HepG2 (cell line): Measurements from ENCODE around the gene INTS2. TPM values are rescaled to one million over a fixed set of nuclear protein-coding genes. Genes with fewer than 3 reads are reported as not detected.

ENCODE experiments used
- ATAC-seq: fragments of 200-7000 bp; cut with Tn5 transposase; 3 replicates; pipeline ENCODE4 v1.9.1; 2020; ENCODE audit warnings: mild to moderate bottlenecking, moderate library complexity
- BruUV-seq: library from RNA; stranded (reverse); fragments of 400-500 nt; replicated peaks from 2 replicates; lab custom pipeline; 2021; lab: Mats Ljungman, UMichigan
- CTCF ChIA-PET: fragments of 300-600 bp; formaldehyde crosslinking; extraction: SDS; loops from one replicate; lab custom pipeline; 2021; ENCODE audit warnings: low total read pairs, inconsistent platforms, low intra/inter-chr PET ratio; lab: Yijun Ruan, JAX
- POLR2A ChIA-PET: fragments of 350-600 bp; sonication (Branson Sonifier 250); formaldehyde crosslinking; loops from one replicate; lab custom pipeline; 2020; ENCODE audit warnings: antibody characterized with exemption, inconsistent platforms; lab: Yijun Ruan, JAX
- DNase-seq: peaks from one replicate; pipeline ENCODE4 v3.0.0-alpha.2; 2015; ENCODE audit warnings: low spot score
- FAIRE-seq: peaks from 3 replicates; lab custom pipeline; 2011; peaks lifted over from hg19 to GRCh38; lab: Jason Lieb, UNC
- H2AFZ ChIP-seq: one replicate; pipeline ENCODE4 v1.6.1; 2011; ENCODE audit warnings: low read length, inconsistent platforms
- H3K27ac ChIP-seq: fragments of 300-600 bp; 3 replicates; pipeline ENCODE4 v1.8.0; 2011; ENCODE audit warnings: mixed run types, mild to moderate bottlenecking, mixed read lengths, low read length, inconsistent platforms; ENCODE audit not compliant: insufficient read depth; ENCODE audit errors: extremely low read length
- H3K27me3 ChIP-seq, 2 experiments: fragments of 200-600 bp in 1 of 2; 2 replicates in 1 of 2; 3 replicates in 1 of 2; pipeline versions ENCODE4 v1.6.0 to v1.8.0; 2011; ENCODE audit warnings: low read length in 2 of 2, mild to moderate bottlenecking in 2 of 2, moderate library complexity in 2 of 2, inconsistent platforms in 1 of 2; ENCODE audit not compliant: insufficient read depth in 2 of 2, control insufficient read depth in 1 of 2
- H3K36me3 ChIP-seq, 2 experiments: fragments of 200-600 bp in 1 of 2; replicated peaks in 1 of 2; 2 replicates in 1 of 2; 3 replicates in 1 of 2; pipeline versions ENCODE4 v1.5.1 to v1.8.0; 2011; ENCODE audit warnings: low read length in 2 of 2, inconsistent platforms in 1 of 2; ENCODE audit not compliant: insufficient read depth in 2 of 2, control insufficient read depth in 1 of 2
- H3K4me1 ChIP-seq: 2 replicates; pipeline ENCODE4 v1.5.1; 2012; ENCODE audit warnings: low read length, inconsistent platforms; ENCODE audit not compliant: insufficient read depth
- H3K4me2 ChIP-seq: 2 replicates; pipeline ENCODE4 v1.6.0; 2011; ENCODE audit warnings: low read depth, low read length, inconsistent platforms
- H3K4me3 ChIP-seq, 3 experiments: fragments of 200-600 bp in 1 of 3; sonication (generic), shearing (Covaris generic) in 1 of 3; replicated peaks in 1 of 3; 2 replicates each; pipeline ENCODE4 v1.5.1; 2011 to 2016; ENCODE audit warnings: low read length in 3 of 3, inconsistent platforms in 2 of 3, low read depth in 2 of 3, mild to moderate bottlenecking in 2 of 3, control low read depth in 1 of 3, mixed read lengths in 1 of 3; ENCODE audit not compliant: insufficient read depth in 1 of 3
- H3K79me2 ChIP-seq: one replicate; pipeline ENCODE4 v1.6.1; 2011; ENCODE audit warnings: low read length, inconsistent platforms; ENCODE audit not compliant: insufficient read depth
- H3K9ac ChIP-seq: 2 replicates; pipeline ENCODE4 v1.6.0; 2011; ENCODE audit warnings: mild to moderate bottlenecking, low read depth, low read length, inconsistent platforms; ENCODE audit not compliant: insufficient read depth
- H3K9me3 ChIP-seq: 2 replicates; pipeline ENCODE4 v1.5.1; 2012; ENCODE audit warnings: mild to moderate bottlenecking, low read length
- H4K20me1 ChIP-seq: 2 replicates; pipeline ENCODE4 v1.6.0; 2011; ENCODE audit warnings: inconsistent platforms, mild to moderate bottlenecking, low read length, moderate library complexity; ENCODE audit not compliant: insufficient read depth
- ATAD3A ChIP-seq: sonication (generic); formaldehyde crosslinking; IDR thresholded peaks from 2 replicates; pipeline ENCODE4 v1.4.0; 2020; ENCODE audit warnings: missing genetic modification reagents
- CHD4 ChIP-seq: fragments of 200-600 bp; sonication (generic); IDR thresholded peaks from 2 replicates; pipeline ENCODE4 v1.7.0; 2017; ENCODE audit warnings: mild to moderate bottlenecking, low read length, borderline replicate concordance
- ELF1 ChIP-seq: sonication (generic); formaldehyde crosslinking; IDR thresholded peaks from 2 replicates; pipeline ENCODE4 v1.4.0; 2020; ENCODE audit warnings: missing genetic modification reagents
- KAT8 ChIP-seq: IDR thresholded peaks from 2 replicates; pipeline ENCODE4 v1.6.1; 2016; ENCODE audit warnings: missing genetic modification reagents, missing compliant biosample characterization
- PLSCR1 ChIP-seq: sonication (generic); formaldehyde crosslinking; IDR thresholded peaks from 2 replicates; pipeline ENCODE4 v1.5.0; 2020; ENCODE audit warnings: missing genetic modification reagents, mild to moderate bottlenecking, borderline replicate concordance
- RBFOX2 ChIP-seq: fragments of 200-400 bp; formaldehyde crosslinking; IDR thresholded peaks from 2 replicates; pipeline ENCODE4 v1.6.1; 2017; ENCODE audit warnings: low read depth, mild to moderate bottlenecking, low read length
- RBM39 ChIP-seq: fragments of 200-400 bp; formaldehyde crosslinking; IDR thresholded peaks from one replicate; pipeline ENCODE4 v1.6.1; 2018; ENCODE audit warnings: antibody characterized with exemption, mild to moderate bottlenecking, low read depth, low read length; ENCODE audit not compliant: poor library complexity, severe bottlenecking
- ZNF232 ChIP-seq: sonication (generic); formaldehyde crosslinking; IDR thresholded peaks from 2 replicates; pipeline ENCODE4 v1.4.0; 2020; ENCODE audit warnings: missing genetic modification reagents, borderline replicate concordance
- ZNF263 ChIP-seq: sonication (generic); formaldehyde crosslinking; IDR thresholded peaks from 2 replicates; pipeline ENCODE4 v1.4.0; 2020; ENCODE audit warnings: missing genetic modification reagents
- ZNF333 ChIP-seq: sonication (generic); formaldehyde crosslinking; IDR thresholded peaks from 2 replicates; pipeline ENCODE4 v1.4.0; 2020; ENCODE audit warnings: mild to moderate bottlenecking, missing genetic modification reagents, borderline replicate concordance
- ZNF431 ChIP-seq: sonication (generic); formaldehyde crosslinking; IDR thresholded peaks from 2 replicates; pipeline ENCODE4 v1.9.0; 2022; ENCODE audit warnings: missing genetic modification reagents, low read depth, mild to moderate bottlenecking, borderline replicate concordance
- ZNF577 ChIP-seq: sonication (generic); formaldehyde crosslinking; IDR thresholded peaks from 2 replicates; pipeline ENCODE4 v1.4.0; 2020; ENCODE audit warnings: mild to moderate bottlenecking, low read depth, missing genetic modification reagents, borderline replicate concordance
- ZNF75D ChIP-seq: sonication (generic); formaldehyde crosslinking; IDR thresholded peaks from 2 replicates; pipeline ENCODE4 v1.8.1; 2023; ENCODE audit warnings: missing genetic modification reagents, mild to moderate bottlenecking, borderline replicate concordance
- WGBS: methylation state at CpG from one replicate; pipeline ENCODE4 v1.1.6; 2017; ENCODE audit warnings: low lambda C conversion rate; 5-methylcytosine and 5-hydroxymethylcytosine counted together
- in situ Hi-C: cut with HindIII; loops from 2 replicates; pipeline ENCODE4 v1.10.0; 2017; ENCODE audit warnings: low pct_unique_long_range_greater_than_20kb; ENCODE audit not compliant: extremely low pct_ligation_motif_present
- intact Hi-C: fragments of 100-400 bp; cut with micrococcal nuclease; formaldehyde crosslinking; loops from one replicate; pipeline ENCODE4 v1.10.0; 2022; ENCODE audit not compliant: unreplicated experiment
- polyA plus RNA-seq, 8 experiments: library from polyadenylated mRNA; depleted of rRNA in 3 of 8; stranded (reverse) in 7 of 8; unstranded in 1 of 8; fragments of >200 nt; fragmentation: Illumina TruSeq in 4 of 8; extraction: Trizol in 4 of 8; gene quantifications; 2 replicates each; pipeline versions ENCODE4 v1.2.1 to v1.2.3, GENCODE V29; 2011 to 2016; ENCODE audit warnings: low read depth in 4 of 8, missing spikeins in 1 of 8, mixed read lengths in 1 of 8; ENCODE audit not compliant: insufficient read depth in 1 of 8
- total RNA-seq, 5 experiments: library from RNA; depleted of rRNA; stranded (reverse); fragments of >200 nt; fragmentation: Illumina TruSeq; extraction: Trizol; gene quantifications; 2 replicates each; pipeline ENCODE4 v1.2.3, GENCODE V29; 2016; ENCODE audit warnings: low read depth in 1 of 5
- TF ChIP-seq, protein P1 (sequence below): sonication (generic); formaldehyde crosslinking; IDR thresholded peaks from 2 replicates; pipeline ENCODE4 v1.5.1; 2020; ENCODE audit warnings: missing genetic modification reagents, mild to moderate bottlenecking, borderline replicate concordance
- TF ChIP-seq, protein P2 (sequence below): sonication (generic); formaldehyde crosslinking; conservative IDR thresholded peaks from 2 replicates; pipeline ENCODE4 v1.4.0; 2020; ENCODE audit warnings: missing genetic modification reagents

Gene INTS2
- total and polyA plus RNA-seq, 2 of the 13 experiments (the other 11 are each of a cell fraction or from before 2014, with no cell fraction given): 20.5 to 30.2 TPM

- ChIA-PET POLR2A (no interaction called here), CTCF (no interaction called here)
- Histone ChIP-seq H3K79me2 (no peaks in the 10 kb centered on the region), H3K27ac (no peak overlapping the region), H3K4me3 (no peak overlapping the region), H3K9me3 (no peaks in the 10 kb centered on the region), H3K36me3 (peaks cover 6 to 13% of the 10 kb centered on the region in 2 experiments; a peak in 4 of 5 replicates), H3K4me1 (no peaks in the 10 kb centered on the region), H3K4me2 (no peak overlapping the region), H3K27me3 (no peaks in the 10 kb centered on the region), H2AFZ (no peak overlapping the region), H4K20me1 (no peaks in the 10 kb centered on the region), H3K9ac (no peak overlapping the region)
- no peak for FAIRE-seq
- no TSS peak for BruUV-seq
- WGBS: 100% methylated on average over 1 of the region's 1 CpG
- TF ChIP-seq ATAD3A (CRISPR knock-in tag): no peak
- TF ChIP-seq ZNF333 (CRISPR knock-in tag): no peak
- TF ChIP-seq PLSCR1 (CRISPR knock-in tag): no peak
- no peak for TF ChIP-seq CHD4
- no peak for TF ChIP-seq RBFOX2
- no peak for TF ChIP-seq ZNF577 (CRISPR knock-in tag)
- TF ChIP-seq ZNF232 (CRISPR knock-in tag): no peak
- TF ChIP-seq, protein P1, sequence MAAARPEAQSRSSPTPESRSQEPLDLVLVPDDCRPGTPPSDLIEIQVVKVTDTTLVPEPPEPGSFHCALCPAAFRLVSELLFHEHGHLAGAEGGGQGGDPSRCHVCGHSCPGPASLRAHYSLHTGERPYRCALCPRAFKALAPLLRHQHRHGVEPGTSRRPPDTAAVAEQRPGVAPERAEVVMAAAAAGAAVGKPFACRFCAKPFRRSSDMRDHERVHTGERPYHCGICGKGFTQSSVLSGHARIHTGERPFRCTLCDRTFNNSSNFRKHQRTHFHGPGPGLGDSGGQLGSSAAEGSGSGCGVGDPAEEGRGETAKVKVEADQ (CRISPR knock-in tag): no peak
- TF ChIP-seq KAT8 (CRISPR knock-in tag): no peak
- no peak for TF ChIP-seq ELF1 (CRISPR knock-in tag)
- TF ChIP-seq ZNF263 (CRISPR knock-in tag): no peak
- TF ChIP-seq, protein P2, sequence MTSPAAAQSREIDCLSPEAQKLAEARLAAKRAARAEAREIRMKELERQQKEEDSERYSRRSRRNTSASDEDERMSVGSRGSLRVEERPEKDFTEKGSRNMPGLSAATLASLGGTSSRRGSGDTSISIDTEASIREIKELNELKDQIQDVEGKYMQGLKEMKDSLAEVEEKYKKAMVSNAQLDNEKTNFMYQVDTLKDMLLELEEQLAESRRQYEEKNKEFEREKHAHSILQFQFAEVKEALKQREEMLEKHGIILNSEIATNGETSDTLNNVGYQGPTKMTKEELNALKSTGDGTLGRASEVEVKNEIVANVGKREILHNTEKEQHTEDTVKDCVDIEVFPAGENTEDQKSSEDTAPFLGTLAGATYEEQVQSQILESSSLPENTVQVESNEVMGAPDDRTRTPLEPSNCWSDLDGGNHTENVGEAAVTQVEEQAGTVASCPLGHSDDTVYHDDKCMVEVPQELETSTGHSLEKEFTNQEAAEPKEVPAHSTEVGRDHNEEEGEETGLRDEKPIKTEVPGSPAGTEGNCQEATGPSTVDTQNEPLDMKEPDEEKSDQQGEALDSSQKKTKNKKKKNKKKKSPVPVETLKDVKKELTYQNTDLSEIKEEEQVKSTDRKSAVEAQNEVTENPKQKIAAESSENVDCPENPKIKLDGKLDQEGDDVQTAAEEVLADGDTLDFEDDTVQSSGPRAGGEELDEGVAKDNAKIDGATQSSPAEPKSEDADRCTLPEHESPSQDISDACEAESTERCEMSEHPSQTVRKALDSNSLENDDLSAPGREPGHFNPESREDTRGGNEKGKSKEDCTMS (CRISPR knock-in tag): no peak
- TF ChIP-seq RBM39: no peak
- TF ChIP-seq ZNF431 (CRISPR knock-in tag): no peak
- TF ChIP-seq ZNF75D (CRISPR knock-in tag): no peak
- intact Hi-C loops: loop anchor here (5.0 kb wide), 1 partner anchor 427 kb away; no protein-coding TSS in a partner anchor
- ATAC-seq: no peak
- in situ Hi-C loops: loop anchor here (5.0 to 25.0 kb wide), 3 partner anchors 202 to 827 kb away; no protein-coding TSS in a partner anchor
- no peak for DNase-seq
Observed at GRCh38 chr17:61839300-61839786, 88.4 kb downstream of the INTS2 start.
